GM18502 (cell line): ENCODE results near the gene COL1A1.

ENCODE experiments used
- ATAC-seq: cut with Tn5 transposase; IDR thresholded peaks from one replicate; pipeline ENCODE4 v1.9.1; 2021; ENCODE audit warnings: mild to moderate bottlenecking; ENCODE audit not compliant: unreplicated experiment, poor library complexity

COL1A1 gene

GRCh38 chr17:50203086-50203485 lies 1.7 kb upstream of the COL1A1 start:
- no peak for ATAC-seq

GRCh38 chr17:50200457-50201275 lies 765 bp downstream of the COL1A1 start:
- peak; percentile 54 for ATAC-seq

- ATAC-seq = peak; percentile 52
Measured at GRCh38 chr17:50199803-50200456, 1.5 kb downstream of the COL1A1 start.

- ATAC-seq = no peak
Measured at GRCh38 chr17:50199211-50199802, 2.1 kb downstream of the COL1A1 start.

GRCh38 chr17:50198026-50198669 lies 3.3 kb downstream of the COL1A1 start:
- ATAC-seq = no peak

- ATAC-seq = no peak
Measured at GRCh38 chr17:50196826-50197225, 4.6 kb downstream of the COL1A1 start.

- ATAC-seq = no peak
Measured at GRCh38 chr17:50196036-50196435, 5.4 kb downstream of the COL1A1 start.

GRCh38 chr17:50194934-50195865 lies 6.2 kb downstream of the COL1A1 start:
- ATAC-seq = no peak

GRCh38 chr17:50194140-50194933 lies 7.1 kb downstream of the COL1A1 start:
- ATAC-seq = no peak

GRCh38 chr17:50192618-50193291 lies 8.7 kb downstream of the COL1A1 start:
- no peak for ATAC-seq

GRCh38 chr17:50192144-50192617 lies 9.2 kb downstream of the COL1A1 start:
- no peak for ATAC-seq

GRCh38 chr17:50191359-50192143 lies 9.9 kb downstream of the COL1A1 start:
- ATAC-seq = no peak

- ATAC-seq = no peak
Measured at GRCh38 chr17:50190603-50191358, 10.7 kb downstream of the COL1A1 start.

GRCh38 chr17:50190293-50190602 lies 11.2 kb downstream of the COL1A1 start:
- no peak for ATAC-seq

GRCh38 chr17:50189550-50190292 lies 11.7 kb downstream of the COL1A1 start:
- ATAC-seq = no peak

- ATAC-seq = no peak
Measured at GRCh38 chr17:50188921-50189549, 12.4 kb downstream of the COL1A1 start.
